Testis (tissue), 2 donors: ENCODE data around the gene RAB11A.

ENCODE experiments used
- CTCF ChIP-seq, 3 experiments: fragments of 450-650 bp in 2 of 3; fragments of 200-600 bp in 1 of 3; sonication (generic) in 1 of 3; IDR thresholded peaks; one replicate each; pipeline ENCODE4 v1.5.1; 2016 to 2019; ENCODE audit warnings: antibody characterized with exemption in 3 of 3, mild to moderate bottlenecking in 2 of 3, moderate library complexity in 1 of 3
- POLR2A ChIP-seq: fragments of 450-650 bp; IDR thresholded peaks from one replicate; pipeline ENCODE4 v1.6.1; 2017; ENCODE audit warnings: antibody characterized with exemption, mild to moderate bottlenecking, moderate library complexity

DNA sequence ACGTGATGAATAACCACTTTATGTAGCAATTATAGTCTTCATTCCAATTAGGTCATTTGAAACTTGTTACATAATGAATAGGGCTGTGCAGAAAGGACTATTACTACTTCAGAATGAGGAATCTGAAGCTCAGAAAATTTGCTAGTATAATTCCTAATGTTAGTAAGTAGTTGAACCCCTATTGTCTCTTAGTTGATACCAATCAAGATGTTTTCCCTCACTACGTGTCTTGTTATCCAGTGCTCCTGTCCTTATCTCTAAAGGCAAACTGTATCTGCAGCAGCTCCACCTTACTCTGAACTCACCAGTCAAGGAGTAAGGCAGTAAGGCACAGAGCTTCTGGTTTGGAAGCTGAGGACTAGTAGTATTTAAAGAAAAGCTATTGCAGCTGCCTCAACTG, 32.0 kb downstream of the RAB11A start:
- TF ChIP-seq POLR2A (no peak), CTCF (IDR thresholded peaks at IDR 0.05) (no peak)
